ENCODE measurements around the gene KRTAP5-7.
"Not testable (repeated sequence)": the region's sequence is repeated elsewhere in the genome, so short reads cannot be mapped to it uniquely, and the experiment has no call there.

Gene KRTAP5-7

DNA sequence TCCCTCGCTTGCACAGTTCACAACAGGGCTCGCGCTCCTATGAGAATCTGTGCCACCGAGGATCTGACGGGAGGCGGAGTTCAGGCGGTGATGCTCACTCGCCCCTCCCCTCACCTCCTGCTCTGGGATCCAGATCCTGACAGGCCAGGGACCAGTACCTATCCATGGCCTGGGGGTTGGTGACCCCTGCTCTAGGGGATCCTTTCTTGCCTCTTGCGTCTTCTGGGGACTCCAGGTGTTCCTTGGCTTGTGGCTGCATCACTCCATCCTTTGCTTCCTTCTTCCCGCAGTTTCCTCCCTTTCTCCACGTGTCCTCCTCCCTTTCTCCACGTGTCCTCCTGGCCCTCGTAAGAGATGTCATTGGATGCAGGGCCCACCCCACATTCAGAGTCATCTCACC, 30.6 kb upstream of the KRTAP5-7 start:
- no peak for DNase-seq

DNA sequence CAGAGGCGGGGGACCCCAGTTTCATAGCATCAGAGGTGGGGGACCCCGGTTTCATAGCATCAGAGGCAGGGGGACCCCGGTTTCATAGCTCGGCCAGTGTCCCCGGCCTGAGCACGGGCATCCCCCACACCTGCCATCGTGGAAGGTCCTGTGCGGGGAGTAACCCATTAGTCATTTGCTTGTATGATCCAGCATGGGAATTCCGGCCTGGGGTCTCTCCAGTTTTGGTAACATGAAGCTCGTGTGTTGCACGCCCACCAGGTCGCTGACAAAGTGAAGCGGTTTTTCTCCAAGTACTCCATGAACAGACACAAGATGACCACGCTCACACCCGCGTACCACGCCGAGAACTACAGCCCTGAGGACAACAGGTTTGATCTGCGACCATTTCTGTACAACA, 29.0 kb upstream of the KRTAP5-7 start:
- no peak for DNase-seq

DNA sequence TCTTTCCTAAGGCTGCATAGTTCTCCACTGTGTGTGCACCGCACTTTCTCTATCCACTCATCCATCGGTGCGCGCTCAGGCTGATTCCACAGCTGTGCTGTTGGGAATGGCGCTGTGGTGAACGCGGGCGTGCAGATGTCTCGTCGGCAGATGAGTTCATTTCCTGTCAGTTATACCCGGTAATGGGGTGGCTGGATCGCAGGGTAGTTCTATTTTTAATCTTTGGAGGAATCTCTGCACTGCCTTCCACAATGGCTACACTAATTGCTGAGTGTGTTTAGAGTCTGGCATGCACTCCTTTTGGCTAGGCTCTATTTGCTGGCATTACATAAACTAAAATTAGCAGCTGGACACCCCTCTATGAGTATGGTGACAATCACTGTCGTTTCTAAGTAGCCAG, 27.9 kb upstream of the KRTAP5-7 start:
- DNase-seq, result no peak

DNA sequence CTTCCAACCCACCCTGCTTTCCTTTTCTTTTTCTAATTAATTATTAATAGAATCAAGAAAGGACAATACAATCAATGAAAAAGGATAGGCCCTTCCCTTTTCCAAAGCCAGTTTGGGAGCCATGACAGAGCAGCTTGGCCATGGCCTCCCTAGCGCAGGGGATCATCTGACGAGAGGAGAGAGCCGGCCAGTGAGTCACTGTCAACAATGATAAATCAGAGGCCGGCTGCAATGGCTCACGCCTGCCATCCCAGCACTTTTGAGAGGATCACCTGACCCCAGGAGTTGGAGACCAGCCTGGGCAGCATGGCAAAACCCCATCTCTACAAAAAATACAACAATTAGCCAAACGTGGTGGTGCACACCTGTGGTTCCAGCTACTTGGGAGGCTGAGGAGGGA, 27.5 kb upstream of the KRTAP5-7 start:
- DNase-seq, result no peak

DNA sequence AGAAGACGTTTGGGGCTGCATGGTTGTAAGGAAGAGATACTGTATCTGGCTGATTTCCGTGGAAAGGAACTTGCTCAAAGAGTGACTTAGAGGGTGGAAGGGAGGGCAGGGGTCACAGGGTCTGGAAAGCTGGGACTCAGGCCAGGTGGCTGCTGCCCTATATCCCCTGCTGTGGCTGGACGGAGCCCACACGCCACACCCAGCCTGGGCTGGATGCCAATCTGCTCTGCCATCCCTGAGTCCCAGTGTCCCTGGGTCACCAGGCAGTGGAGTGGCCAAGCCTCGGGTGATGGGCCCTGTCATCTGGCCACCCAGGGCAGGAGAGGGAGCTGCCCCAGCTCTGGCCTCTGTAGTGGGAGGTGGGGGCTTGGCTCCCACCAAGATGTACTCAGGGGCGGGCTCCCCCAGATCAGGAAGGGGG, 26.5 kb upstream of the KRTAP5-7 start:
- DNase-seq, result no peak

DNA sequence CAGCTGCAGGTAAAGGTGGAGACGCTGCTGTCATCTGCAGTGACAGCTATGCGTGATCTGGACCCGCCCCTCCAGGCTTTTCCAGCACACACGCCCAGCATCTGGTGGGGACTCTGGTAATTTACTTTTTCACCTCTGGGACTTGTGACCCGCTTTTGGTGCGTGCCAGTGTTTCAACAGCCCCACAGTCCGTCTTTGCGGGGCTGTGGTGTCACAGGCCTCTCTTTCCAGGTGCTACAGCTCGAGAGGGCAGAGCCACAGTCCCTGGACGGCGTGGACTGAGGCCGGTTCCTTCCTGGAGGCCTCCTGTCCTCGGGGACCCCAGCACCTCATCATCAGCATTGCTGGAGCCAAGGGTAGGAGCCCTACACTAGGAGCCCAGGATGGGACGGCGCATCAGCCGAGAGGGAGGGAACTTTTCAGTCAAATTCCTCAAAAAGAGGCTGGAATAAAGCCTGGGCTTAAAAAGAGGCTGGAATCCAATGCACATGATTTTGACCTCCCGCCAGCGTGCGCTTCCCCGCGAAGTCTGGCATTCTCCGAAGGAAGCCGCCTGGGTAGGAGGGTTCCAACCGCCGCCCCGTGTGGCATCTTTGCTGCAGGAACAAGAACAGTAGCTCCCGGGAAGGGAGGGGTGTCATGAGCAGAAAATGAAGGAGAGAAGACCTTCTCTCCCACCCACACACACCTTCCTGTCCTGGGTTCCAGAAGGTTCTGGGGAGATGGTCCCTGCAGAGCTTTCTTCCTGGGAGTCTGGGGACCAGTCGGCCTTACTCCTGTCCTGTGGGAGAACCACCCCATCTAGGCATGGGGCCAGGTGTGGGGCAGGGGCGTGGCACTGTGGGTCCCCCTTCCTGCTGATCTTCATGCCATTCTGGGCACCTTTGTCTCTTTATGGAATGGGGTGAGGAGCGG, 25.7 kb upstream of the KRTAP5-7 start:
- DNase-seq, result no peak

DNA sequence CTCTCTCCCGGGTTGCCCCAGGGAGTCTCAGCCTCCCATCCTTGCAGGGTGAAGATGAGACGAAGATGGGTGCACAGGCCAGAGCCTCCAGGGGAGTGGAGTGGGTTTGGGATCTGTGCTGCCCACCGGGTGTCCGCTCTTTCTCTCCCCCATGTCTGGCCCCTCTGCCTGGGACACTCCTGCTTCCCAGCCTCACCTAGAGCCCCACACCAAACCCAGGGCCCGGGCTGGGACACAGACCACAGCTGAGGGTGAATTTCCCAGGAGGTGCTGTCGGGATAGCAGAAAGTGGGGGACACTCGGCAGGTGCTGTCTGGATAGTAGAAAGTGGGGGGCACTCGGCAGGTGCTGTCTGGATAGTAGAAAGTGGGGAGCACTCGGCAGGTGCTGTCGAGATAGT, 25.0 kb upstream of the KRTAP5-7 start:
- DNase-seq, result no peak

DNA sequence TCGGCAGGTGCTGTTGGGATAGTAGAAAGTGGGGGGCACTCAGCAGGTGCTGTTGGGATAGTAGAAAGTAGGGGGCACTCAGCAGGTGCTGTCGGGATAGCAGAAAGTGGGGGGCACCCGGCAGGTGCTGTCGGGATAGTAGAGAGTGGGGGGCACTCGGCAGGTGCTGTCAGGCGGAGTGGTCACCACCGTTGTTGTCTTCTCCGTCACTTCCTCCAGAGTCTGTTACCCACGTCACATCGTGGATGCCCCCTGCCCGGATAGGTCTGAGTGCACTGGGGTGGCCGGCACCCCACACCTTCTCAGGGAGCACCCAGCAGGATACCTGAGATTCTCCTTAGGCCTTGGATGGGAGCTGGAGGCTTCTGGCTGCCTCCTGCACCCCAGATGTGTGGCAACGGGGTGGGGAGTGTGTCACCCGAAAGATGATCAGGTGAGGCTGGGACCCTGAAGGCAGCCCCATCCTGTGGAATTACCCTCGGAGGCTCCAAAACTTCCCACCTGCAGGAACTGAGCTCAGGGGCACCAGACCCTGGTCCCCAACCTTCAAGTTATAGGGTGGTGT, 24.1 kb upstream of the KRTAP5-7 start:
- no peak for DNase-seq

DNA sequence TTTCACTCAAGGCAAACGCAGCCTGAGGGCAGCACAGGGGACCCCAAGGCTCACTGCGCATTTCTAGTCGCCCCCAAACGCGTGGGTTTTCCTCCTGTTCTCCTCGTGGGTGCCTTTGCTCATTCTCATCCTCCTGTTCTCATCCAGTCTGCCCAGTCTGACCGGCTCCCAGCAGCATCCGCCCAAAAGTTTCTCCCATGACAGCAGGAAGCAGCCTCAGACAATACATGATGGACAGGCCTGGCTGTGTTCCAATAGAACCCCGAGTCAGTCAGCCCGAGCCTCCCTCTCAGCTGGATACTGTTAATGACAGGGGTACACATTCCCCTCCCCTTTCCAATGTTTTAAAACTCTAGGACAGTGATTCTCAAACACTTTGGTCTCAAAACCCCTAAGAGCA, 22.5 kb upstream of the KRTAP5-7 start:
- DNase-seq, result no peak

DNA sequence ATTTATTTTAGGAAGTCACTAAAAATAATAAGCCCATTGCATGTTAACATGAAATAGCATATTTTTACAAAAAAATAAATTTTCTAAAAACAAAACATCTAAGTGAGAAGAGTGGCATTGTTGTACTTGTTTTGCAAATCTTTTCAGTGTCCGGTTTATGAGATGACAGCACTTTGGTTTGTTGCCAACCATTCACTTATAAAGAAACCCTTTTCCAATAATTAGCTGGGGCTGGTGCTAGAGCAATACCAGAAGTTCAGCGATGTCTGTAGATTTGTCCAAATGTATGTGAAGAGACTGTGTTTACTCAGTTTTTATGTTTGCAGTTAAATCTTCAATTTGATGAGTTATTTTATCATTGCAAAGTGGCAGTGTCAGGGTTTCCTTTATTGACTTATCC, 22.1 kb upstream of the KRTAP5-7 start:
- no peak for DNase-seq

DNA sequence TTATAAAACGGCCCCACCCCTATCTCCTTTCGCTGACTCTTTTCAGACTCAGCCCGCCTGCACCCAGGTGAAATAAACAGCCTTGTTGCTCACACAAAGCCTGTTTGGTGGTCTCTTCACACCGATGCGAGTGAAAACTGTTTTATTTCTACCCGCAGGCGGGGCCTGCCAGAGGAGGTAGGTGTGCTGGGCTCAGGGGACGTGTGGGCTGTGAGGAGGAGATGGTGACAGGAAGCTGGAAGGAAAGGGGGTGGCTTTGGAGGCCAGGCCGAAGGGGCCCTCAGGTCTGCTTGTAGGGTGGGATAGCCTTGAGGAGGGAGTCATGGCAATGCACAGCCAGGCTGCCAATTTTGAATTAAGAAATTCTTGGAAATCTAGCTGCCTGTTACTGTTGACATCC, 21.3 kb upstream of the KRTAP5-7 start:
- DNase-seq, result no peak

DNA sequence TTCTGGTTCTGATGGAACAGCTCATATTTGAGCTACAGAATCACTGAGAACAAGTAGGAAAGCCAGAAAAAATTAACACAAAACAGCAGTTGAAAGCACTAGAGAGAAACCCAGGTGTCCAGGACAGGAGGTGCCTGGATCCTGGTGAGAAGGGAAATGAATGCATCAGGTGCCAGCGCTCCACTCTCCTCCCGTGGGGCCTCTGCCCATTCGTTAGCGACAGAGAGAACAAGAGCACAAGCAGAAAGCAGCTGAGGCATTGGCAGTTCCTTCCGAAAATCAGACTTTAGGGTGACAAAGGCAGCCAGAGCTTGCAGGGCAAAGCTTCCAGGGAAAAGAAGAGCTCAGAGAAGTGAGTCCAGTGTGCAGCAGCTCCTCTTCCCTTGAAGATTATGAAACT, 20.0 kb upstream of the KRTAP5-7 start:
- DNase-seq, result no peak

DNA sequence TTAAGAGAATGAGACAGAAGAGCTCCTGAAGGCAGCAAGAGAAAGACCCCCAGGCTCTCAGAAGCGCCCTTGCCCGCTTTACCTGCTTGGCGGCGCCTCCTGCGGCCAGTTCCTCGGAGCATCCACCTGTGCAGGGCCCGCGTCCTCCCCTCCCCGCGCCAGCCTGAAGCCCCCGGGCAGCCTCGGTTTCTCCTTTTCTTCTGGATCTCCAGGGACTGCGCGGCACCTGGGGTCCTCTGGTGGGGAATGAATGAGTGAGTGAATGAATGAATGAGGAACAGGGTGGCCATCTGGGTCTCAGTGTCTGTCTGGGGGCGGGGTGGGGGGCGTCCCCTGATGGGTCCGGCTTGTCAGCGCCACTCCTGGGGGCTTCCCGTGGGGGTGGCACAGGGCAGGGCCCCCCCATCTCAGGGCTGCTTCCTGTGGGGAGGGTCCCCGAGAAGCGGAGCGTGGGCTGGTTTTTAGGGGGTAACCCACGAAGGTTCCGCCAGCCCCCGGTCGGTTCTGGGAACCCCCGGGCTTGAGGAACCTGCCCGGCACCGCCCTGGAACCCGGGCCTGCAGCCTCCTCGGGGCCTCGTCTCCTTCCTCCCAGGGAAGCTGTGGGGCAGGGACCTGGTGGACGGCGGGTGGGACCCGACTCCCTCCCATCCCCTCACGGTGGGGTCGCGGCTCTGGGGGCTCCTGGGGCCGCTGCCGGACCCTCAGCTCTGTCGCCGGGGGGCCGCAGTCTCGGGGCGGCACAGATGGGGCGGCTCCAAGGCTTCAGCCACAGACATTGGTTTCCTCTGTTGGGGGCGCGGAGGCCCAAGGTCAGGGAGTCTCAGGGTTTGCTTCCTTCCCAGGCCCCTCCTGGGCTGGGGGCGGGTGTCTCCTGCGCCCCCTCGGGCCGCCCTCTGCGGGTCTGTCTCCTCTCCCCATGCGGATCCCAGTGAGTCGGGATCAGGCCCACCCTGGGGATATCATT, 8.3 kb upstream of the KRTAP5-7 start:
- DNase-seq, result no peak

DNA sequence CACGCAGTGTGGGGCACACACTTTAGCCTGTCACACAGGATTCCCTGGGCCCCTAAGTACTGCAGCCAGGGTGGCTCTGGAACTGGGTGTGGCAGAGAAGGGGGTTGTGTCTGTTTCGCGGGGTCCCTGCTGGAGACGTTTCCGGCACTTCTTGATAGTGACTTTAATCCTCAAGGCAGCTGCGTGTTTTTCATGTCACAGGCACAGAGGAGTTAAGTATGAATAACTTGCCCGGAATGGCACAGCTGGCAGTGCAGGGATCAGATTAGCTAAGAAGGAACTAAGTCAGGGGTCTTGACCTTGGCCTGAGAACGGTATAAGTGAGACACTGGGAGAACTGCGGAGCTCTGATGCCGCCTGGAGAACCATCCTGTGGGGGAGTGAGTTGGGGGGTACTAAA, 7.5 kb upstream of the KRTAP5-7 start:
- DNase-seq, result no peak

DNA sequence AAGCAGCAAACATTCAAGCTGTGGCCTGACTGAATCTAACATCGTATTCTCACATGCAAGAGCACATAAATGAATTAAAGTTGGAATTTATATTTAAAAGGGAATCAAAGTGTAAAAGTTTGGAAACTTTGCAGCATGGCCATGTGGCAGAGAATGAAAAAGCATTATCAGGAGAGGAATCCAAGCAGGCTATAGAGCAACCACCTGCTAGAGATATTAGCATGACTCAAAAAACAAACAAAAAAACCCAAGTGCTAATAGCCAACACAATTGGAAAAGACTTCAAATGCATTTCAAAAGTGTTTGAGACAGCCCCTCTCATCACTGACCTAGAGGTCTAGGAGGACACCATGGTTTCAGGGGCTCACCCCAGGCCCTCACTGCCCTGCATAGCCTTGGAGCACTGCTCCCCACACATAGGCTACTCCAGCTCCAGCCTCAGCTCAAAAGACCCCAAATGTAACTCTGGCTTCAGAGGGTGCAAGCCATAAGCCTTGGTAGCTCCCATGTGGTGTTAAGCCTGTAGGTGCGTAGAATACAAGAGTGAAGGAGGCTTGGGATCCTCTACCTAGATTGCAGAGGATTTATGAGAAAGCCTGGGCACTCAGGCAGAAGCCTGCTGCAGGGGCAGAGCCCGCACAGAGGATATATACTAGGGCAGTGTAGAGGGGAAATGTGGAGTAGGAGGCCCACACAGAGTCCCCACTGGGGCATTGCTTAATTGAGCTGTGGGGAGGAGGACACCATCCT, 1.7 kb upstream of the KRTAP5-7 start:
- DNase-seq, result no peak

DNA sequence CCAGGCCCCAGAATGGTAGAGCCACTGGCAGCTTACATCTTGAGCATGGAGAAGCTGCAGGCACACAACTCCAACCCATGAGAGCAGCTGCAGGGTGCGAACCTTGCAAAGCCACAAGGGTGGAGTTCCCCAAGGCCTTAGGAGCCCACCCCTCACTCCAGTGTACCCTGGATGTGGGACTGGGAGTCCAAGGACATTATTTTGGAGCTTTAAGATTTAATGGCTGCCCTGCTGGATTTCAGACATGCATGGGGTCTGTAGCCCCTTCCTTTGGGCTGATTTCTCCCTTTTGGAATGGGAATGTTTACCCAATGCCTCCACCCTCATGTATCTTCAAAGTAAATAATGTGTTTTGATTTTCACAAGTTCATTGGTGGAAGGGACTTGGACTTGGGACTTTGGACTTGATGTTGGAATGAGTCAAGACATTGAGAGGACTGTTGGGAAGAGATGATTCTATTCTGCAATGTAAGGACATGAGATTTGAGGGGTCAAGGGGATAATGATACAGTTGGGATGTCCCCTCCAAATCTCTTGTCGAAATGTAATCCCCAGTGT, 1.1 kb upstream of the KRTAP5-7 start:
- no peak for DNase-seq

DNA sequence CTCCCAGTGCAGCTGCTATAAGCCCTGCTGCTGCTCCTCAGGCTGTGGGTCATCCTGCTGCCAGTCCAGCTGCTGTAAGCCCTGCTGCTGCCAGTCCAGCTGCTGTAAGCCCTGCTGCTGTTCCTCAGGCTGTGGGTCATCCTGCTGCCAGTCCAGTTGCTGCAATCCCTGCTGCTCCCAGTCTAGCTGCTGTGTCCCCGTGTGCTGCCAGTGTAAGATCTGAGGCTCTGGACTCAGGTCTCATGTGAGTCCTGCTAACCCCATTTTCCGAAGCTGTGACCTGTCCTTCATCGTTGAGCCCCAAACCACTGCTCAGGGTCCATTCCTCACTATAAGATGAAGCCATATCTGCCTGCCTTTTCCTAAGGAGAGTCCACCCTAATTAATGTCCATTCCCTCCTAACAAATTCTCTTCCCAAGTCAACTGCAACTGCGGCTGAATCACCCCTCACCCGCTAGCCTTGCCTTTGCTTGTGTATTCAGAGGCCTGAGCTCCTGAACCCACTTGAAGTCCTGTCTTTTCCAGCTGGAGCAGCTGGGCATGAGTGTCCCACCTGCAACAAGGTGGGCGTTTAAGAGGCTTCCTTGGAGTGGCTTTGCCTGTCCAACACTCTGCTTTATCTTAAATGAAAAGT, 626 bp downstream of the KRTAP5-7 start:
- DNase-seq, result no peak

DNA sequence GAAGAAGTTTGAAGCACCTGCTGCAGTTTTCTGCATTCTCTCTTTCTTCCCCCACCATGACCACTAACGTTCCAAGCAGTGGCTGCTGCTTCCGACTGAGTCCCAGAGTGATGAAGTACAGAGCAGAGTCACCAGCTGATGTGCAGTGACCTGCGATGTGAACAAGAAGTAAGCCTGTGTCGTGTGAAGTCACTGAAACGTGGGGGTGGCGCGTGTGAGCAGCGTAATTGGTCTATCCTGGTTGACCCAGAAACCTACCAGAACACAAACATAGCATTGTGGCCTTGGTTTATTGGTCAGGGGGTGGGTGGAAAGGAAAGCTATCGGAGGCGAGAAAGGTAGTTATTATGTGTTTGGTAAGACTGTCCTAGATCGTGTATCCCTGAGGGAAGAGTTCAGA, 3.5 kb downstream of the KRTAP5-7 start:
- DNase-seq, result no peak

DNA sequence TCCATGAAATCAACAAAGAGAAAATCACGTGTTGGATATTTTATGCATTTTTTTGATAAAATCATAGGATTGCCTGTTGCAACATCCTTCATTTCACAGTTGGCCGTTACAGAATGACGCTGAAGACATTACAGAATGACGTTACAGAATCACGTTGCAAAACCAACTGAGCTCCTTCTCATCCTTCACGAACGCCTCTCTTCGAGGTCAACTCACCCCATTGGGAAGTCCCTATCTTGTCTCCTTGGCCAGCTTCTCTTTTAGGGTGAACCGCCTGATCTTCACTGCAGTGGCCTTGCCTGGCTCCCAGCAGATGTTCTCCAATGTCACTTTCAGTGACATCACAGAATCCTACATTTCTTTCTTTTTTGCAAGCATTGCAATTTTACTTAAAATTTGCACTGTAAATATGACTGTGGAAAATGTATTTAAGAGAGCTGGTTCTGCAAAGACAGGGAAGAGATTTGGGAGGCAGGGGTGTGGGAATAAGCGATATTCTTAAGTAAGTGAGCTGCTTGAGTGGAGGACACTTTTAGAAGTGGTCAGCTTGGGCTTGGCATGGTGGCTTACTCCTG, 5.1 kb downstream of the KRTAP5-7 start:
- DNase-seq, result no peak

DNA sequence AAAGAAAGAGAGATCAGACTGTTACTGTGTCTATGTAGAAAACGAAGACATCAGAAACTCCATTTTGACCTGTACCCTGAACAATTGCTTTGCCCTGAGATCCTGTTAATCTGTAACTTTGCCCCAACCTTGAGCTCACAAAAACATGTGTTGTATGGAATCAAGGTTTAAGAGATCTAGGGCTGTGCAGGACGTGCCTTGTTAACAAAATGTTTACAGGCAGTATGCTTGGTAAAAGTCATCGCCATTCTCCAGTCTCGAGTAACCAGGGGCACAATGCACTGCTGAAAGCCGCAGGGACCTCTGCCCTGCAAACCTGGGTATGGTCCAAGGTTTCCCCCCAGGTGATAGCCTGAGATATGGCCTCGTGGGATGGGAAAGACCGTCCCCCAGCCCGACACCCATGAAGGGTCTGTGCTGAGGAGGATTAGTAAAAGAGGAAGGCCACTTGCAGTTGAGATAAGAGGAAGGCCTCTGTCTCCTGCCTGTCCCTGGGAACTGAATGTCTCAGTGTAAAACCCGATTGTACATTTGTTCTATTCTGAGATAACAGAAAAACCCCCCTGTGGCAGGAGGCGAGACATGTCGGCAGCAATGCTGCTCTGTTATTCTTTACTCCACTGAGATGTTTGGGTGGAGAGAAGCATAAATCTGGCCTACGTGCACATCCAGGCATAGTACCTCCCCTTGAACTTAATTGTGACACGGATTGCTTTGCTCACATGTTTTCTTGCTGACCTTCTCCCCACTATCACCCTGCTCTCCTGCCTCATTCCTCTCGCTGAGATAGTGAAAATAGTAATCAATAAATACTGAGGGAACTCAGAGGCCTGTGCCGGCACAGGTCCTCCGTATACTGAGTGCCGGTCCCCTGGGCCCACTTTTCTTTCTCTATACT, 7.9 kb downstream of the KRTAP5-7 start:
- not testable (repeated sequence) for DNase-seq
